GM23338 (cell line): ENCODE data around the gene KCNA1. TPM values are rescaled to one million over a fixed set of nuclear protein-coding genes. Genes with fewer than 3 reads are reported as not detected.

Experiments used
- ATAC-seq: fragments of 200-7000 bp; cut with Tn5 transposase; 3 replicates; pipeline ENCODE4 v1.9.1; 2020
- DNase-seq: peaks from one replicate; pipeline ENCODE4 v3.0.0-alpha.2; 2015; ENCODE audit warnings: low spot score
- H2AFZ ChIP-seq: fragments of 200-600 bp; sonication (generic); 2 replicates; pipeline ENCODE4 v1.8.0; 2016; ENCODE audit warnings: antibody characterized with exemption, mild to moderate bottlenecking, moderate library complexity
- H3F3A ChIP-seq: fragments of 200-600 bp; sonication (generic); replicated peaks from 2 replicates; pipeline ENCODE4 v1.8.0; 2017; ENCODE audit warnings: antibody characterized with exemption, mixed run types, low read depth
- H3K27ac ChIP-seq: fragments of 200-600 bp; sonication (generic); 2 replicates; pipeline ENCODE4 v1.6.1; 2016; ENCODE audit warnings: low read depth
- H3K27me3 ChIP-seq: fragments of 200-600 bp; sonication (generic); 2 replicates; pipeline ENCODE4 v1.8.0; 2016; ENCODE audit warnings: mild to moderate bottlenecking, mixed run types, moderate library complexity; ENCODE audit not compliant: insufficient read depth
- H3K36me3 ChIP-seq: fragments of 200-600 bp; sonication (generic); 2 replicates; pipeline ENCODE4 v1.8.0; 2016; ENCODE audit warnings: mild to moderate bottlenecking; ENCODE audit not compliant: insufficient read depth
- H3K4me1 ChIP-seq: fragments of 200-600 bp; sonication (generic); 2 replicates; pipeline ENCODE4 v1.8.0; 2016; ENCODE audit warnings: mild to moderate bottlenecking, moderate library complexity; ENCODE audit not compliant: insufficient read depth
- H3K4me2 ChIP-seq: fragments of 200-600 bp; sonication (generic); 2 replicates; pipeline ENCODE4 v1.7.1; 2017; ENCODE audit warnings: mixed run types
- H3K4me3 ChIP-seq: fragments of 200-600 bp; sonication (generic); 2 replicates; pipeline ENCODE4 v1.6.1; 2016; ENCODE audit warnings: mixed run types
- H3K79me2 ChIP-seq: fragments of 200-600 bp; sonication (generic); replicated peaks from 2 replicates; pipeline ENCODE4 v1.8.0; 2017; ENCODE audit warnings: mild to moderate bottlenecking; ENCODE audit not compliant: insufficient read depth
- H3K9me2 ChIP-seq: fragments of 200-600 bp; sonication (generic); 2 replicates; pipeline ENCODE4 v1.8.0; 2017; ENCODE audit not compliant: insufficient read depth
- H4K20me1 ChIP-seq: fragments of 200-600 bp; sonication (generic); replicated peaks from 2 replicates; pipeline ENCODE4 v1.8.0; 2017; ENCODE audit warnings: mild to moderate bottlenecking; ENCODE audit not compliant: insufficient read depth
- H3K27ac Mint-ChIP-seq: 2 replicates; pipeline ENCODE4 v1.8.0; 2020; ENCODE audit warnings: inconsistent platforms, mild to moderate bottlenecking, moderate library complexity, mixed read lengths
- H3K27me3 Mint-ChIP-seq: 3 replicates; pipeline ENCODE4 v1.8.0; 2022; ENCODE audit warnings: low read depth, mild to moderate bottlenecking, moderate library complexity, mixed read lengths, inconsistent platforms; ENCODE audit not compliant: insufficient read depth, poor library complexity
- H3K36me3 Mint-ChIP-seq: 3 replicates; pipeline ENCODE4 v1.8.0; 2021; ENCODE audit warnings: low read depth, mild to moderate bottlenecking, inconsistent platforms, moderate library complexity, mixed read lengths
- H3K4me1 Mint-ChIP-seq: 3 replicates; pipeline ENCODE4 v1.8.0; 2020; ENCODE audit warnings: mild to moderate bottlenecking, inconsistent platforms, mixed read lengths
- H3K4me3 Mint-ChIP-seq: 3 replicates; pipeline ENCODE4 v1.8.0; 2021; ENCODE audit warnings: moderate library complexity, mild to moderate bottlenecking, inconsistent platforms, mixed read lengths
- H3K9me3 Mint-ChIP-seq: 3 replicates; pipeline ENCODE4 v1.8.0; 2020; ENCODE audit warnings: moderate library complexity, mild to moderate bottlenecking, inconsistent platforms, mixed read lengths
- CREB1 ChIP-seq: fragments of 250-450 bp; sonication (Bioruptor Pico); IDR thresholded peaks from 2 replicates; pipeline ENCODE4 v1.5.0; 2020; ENCODE audit warnings: low read depth, mild to moderate bottlenecking, moderate library complexity
- CTCF ChIP-seq, 2 experiments: fragments of 200-600 bp in 1 of 2; sonication (generic) in 1 of 2; conservative IDR thresholded peaks; 2 replicates each; pipeline versions ENCODE4 v1.5.1 to v1.6.1; 2016 to 2017; ENCODE audit warnings: antibody characterized with exemption in 2 of 2, low read depth in 2 of 2, mild to moderate bottlenecking in 2 of 2, moderate library complexity in 1 of 2
- ETS1 ChIP-seq: IDR thresholded peaks from 2 replicates; pipeline ENCODE4 v1.6.1; 2016; ENCODE audit warnings: antibody characterized with exemption
- EZH2 ChIP-seq: fragments of 200-600 bp; sonication (generic); IDR thresholded peaks from one replicate; pipeline ENCODE4 v1.8.0; 2017; ENCODE audit warnings: antibody characterized with exemption, mild to moderate bottlenecking, low read depth; ENCODE audit not compliant: unreplicated experiment
- EZH2phosphoT487 ChIP-seq: fragments of 200-600 bp; sonication (generic); IDR thresholded peaks from one replicate; pipeline ENCODE4 v1.8.1; 2018; ENCODE audit warnings: antibody characterized with exemption; ENCODE audit not compliant: unreplicated experiment
- NANOG ChIP-seq: IDR thresholded peaks from 2 replicates; pipeline ENCODE4 v1.6.1; 2016; ENCODE audit warnings: antibody characterized with exemption, borderline replicate concordance
- STAT1 ChIP-seq: IDR thresholded peaks from one replicate; pipeline ENCODE4 v1.6.1; 2016; ENCODE audit warnings: antibody characterized with exemption; ENCODE audit not compliant: unreplicated experiment
- ZNF114 ChIP-seq: fragments of 250-450 bp; sonication (Bioruptor Pico); IDR thresholded peaks from 2 replicates; pipeline ENCODE4 v1.5.0; 2020; ENCODE audit warnings: mild to moderate bottlenecking, moderate library complexity
- ZNF462 ChIP-seq: fragments of 250-450 bp; sonication (Bioruptor Pico); IDR thresholded peaks from 2 replicates; pipeline ENCODE4 v1.5.0; 2020; ENCODE audit warnings: mild to moderate bottlenecking, moderate library complexity
- polyA plus RNA-seq: library from polyadenylated mRNA; unstranded; fragments of >200 nt; fragmentation: Nextera tagmentation; extraction: Ambion mirVana; gene quantifications from 2 replicates; pipeline ENCODE4 v1.2.1, GENCODE V29; 2016
- total RNA-seq: library from RNA; depleted of rRNA; stranded (reverse); fragments of >200 nt; shearing (Covaris generic); gene quantifications from 2 replicates; pipeline ENCODE4 v1.2.3, GENCODE V29; 2014

The KCNA1 gene
- total and polyA plus RNA-seq, 2 experiments from 2014 or later: 0.10 to 1.2 TPM

- H3K4me2 ChIP-seq: no peak overlapping the region
- TF ChIP-seq STAT1: no peak
- no peak for TF ChIP-seq EZH2phosphoT487
- no peak for TF ChIP-seq EZH2
- peaks cover 3% of the 10 kb centered on the region; the same call in 1 of the 2 replicates for H3K27me3 ChIP-seq
- no peak overlapping the region for H3K4me3 ChIP-seq
- H4K20me1 ChIP-seq: no peaks in the 10 kb centered on the region; the same call in 1 of the 2 replicates
- H3K27ac ChIP-seq: no peak overlapping the region
- no peaks in the 10 kb centered on the region for H3F3A ChIP-seq
- ATAC-seq: no peak
- no peak overlapping the region for H2AFZ ChIP-seq
- H3K9me3 Mint-ChIP-seq: no peaks in the 10 kb centered on the region
- peaks cover 3% of the 10 kb centered on the region for H3K27me3 Mint-ChIP-seq
- H3K27ac Mint-ChIP-seq: no peak overlapping the region
- no peaks in the 10 kb centered on the region for H3K4me1 ChIP-seq
- no peak overlapping the region for H3K4me3 Mint-ChIP-seq
- H3K36me3 ChIP-seq: no peaks in the 10 kb centered on the region
- no peaks in the 10 kb centered on the region for H3K36me3 Mint-ChIP-seq
- no peak for DNase-seq
- peaks cover 8% of the 10 kb centered on the region for H3K4me1 Mint-ChIP-seq
- 0 out of 2 replicates have a peak, but pooled peaks cover 3% of the 10 kb centered on the region for H3K9me2 ChIP-seq
- no peaks in the 10 kb centered on the region for H3K79me2 ChIP-seq
Observed at GRCh38 chr12:4862809-4863208, 46.9 kb upstream of the KCNA1 start.

GRCh38 chr12:4864575-4864974 is 45.1 kb upstream of the KCNA1 start:
- Histone ChIP-seq H3K4me1 (no peaks in the 10 kb centered on the region), H3K79me2 (no peaks in the 10 kb centered on the region), H3F3A (no peaks in the 10 kb centered on the region), H3K9me2 (0 out of 2 replicates have a peak, but pooled peaks cover 3% of the 10 kb centered on the region), H2AFZ (no peak overlapping the region), H3K27me3 (no peaks in the 10 kb centered on the region), H3K4me3 (no peak overlapping the region), H3K36me3 (no peaks in the 10 kb centered on the region), H4K20me1 (no peaks in the 10 kb centered on the region; the same call in 1 of the 2 replicates), H3K4me2 (no peak overlapping the region), H3K27ac (no peak overlapping the region)
- no peak for ATAC-seq
- H3K27ac Mint-ChIP-seq: no peak overlapping the region
- no peak overlapping the region for H3K4me3 Mint-ChIP-seq
- peaks cover 1% of the 10 kb centered on the region for H3K27me3 Mint-ChIP-seq
- H3K4me1 Mint-ChIP-seq: no peaks in the 10 kb centered on the region
- no peaks in the 10 kb centered on the region for H3K9me3 Mint-ChIP-seq
- no peak for DNase-seq
- H3K36me3 Mint-ChIP-seq: no peaks in the 10 kb centered on the region
- TF ChIP-seq CREB1 (CRISPR knock-in tag): no peak
- no peak for TF ChIP-seq ETS1
- TF ChIP-seq ZNF114 (CRISPR knock-in tag): no peak
- TF ChIP-seq NANOG: no peak
- no peak for TF ChIP-seq EZH2
- no peak for TF ChIP-seq EZH2phosphoT487
- TF ChIP-seq ZNF462 (CRISPR knock-in tag): no peak
- TF ChIP-seq CTCF (conservative IDR thresholded peaks at IDR 0.05; ENCODE audit: low read depth in 2 of 2): no peak
